Measurements from ENCODE around the gene PSMD13. TPM values are rescaled to one million over a fixed set of nuclear protein-coding genes. Genes with fewer than 3 reads are reported as not detected.
A peak's percentile ranks its signal among the peaks of the same experiment; 100 is the strongest.

Gene PSMD13
- total and polyA plus RNA-seq, 2 of the 13 experiments (the other 11 are each of a cell fraction or from before 2014, with no cell fraction given): 83.0 to 117 TPM

DNA sequence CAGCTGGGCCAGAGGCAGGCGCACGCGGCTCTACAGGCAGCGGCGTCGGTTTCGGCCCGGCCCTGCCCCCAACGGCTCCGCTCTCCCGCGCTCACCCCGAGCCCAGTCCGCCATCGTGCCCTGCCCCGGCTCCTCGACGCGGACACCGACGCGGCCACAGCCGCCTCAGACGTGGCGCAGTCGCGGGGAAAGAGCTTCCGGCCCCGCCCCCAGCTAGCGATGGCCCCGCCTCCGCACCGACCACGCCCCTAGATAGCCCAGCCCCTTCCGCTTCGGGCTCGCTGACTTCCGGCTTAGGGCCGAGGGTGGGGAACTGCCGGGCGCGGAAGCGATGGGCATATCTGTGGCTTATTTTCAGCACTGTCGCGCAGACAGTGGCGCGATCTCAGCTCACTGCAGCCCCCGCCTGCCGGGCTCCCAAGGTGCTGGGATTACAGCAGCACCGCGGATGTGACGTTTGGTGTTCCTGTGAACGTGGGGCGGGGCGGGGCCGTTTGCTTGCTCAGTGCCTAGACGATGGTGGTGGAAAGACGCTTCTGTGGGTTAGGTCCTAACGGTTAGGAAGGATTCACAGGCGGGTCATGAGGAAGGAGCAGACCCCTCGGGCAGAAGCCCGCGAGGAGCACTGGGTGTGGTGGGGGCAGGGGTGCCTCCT lies 29.4 kb upstream of the PSMD13 start, which contains the start of the genes BET1L and RIC8A (continued):
- TF ChIP-seq, protein P1, sequence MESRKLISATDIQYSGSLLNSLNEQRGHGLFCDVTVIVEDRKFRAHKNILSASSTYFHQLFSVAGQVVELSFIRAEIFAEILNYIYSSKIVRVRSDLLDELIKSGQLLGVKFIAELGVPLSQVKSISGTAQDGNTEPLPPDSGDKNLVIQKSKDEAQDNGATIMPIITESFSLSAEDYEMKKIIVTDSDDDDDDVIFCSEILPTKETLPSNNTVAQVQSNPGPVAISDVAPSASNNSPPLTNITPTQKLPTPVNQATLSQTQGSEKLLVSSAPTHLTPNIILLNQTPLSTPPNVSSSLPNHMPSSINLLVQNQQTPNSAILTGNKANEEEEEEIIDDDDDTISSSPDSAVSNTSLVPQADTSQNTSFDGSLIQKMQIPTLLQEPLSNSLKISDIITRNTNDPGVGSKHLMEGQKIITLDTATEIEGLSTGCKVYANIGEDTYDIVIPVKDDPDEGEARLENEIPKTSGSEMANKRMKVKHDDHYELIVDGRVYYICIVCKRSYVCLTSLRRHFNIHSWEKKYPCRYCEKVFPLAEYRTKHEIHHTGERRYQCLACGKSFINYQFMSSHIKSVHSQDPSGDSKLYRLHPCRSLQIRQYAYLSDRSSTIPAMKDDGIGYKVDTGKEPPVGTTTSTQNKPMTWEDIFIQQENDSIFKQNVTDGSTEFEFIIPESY (CRISPR knock-in tag; IDR thresholded peaks at IDR 0.05): no peak
- TF ChIP-seq TGIF2 (CRISPR knock-in tag; IDR thresholded peaks at IDR 0.05) (0 out of 2 replicates have a peak, but pooled peaks have one; percentile 37), REL (CRISPR knock-in tag; conservative IDR thresholded peaks at IDR 0.05) (no peak), AKNA (CRISPR knock-in tag; IDR thresholded peaks at IDR 0.05; ENCODE audit: borderline replicate concordance) (no peak), ZNF431 (CRISPR knock-in tag; IDR thresholded peaks at IDR 0.05; ENCODE audit: borderline replicate concordance, low read depth) (no peak), ZNF549 (CRISPR knock-in tag; IDR thresholded peaks at IDR 0.05) (no peak), SAP130 (CRISPR knock-in tag; IDR thresholded peaks at IDR 0.05; ENCODE audit: low read depth) (peak; percentile 96), ZNF292 (CRISPR knock-in tag; IDR thresholded peaks at IDR 0.05; ENCODE audit: borderline replicate concordance, low read depth) (no peak), NKX3-1 (CRISPR knock-in tag; IDR thresholded peaks at IDR 0.05) (peak; percentile 89), CBX2 (IDR thresholded peaks at IDR 0.05; ENCODE audit: low read depth, low read length) (no peak), CBX2 (CRISPR knock-in tag; IDR thresholded peaks at IDR 0.05; ENCODE audit: low read depth) (no peak), ZNF329 (CRISPR knock-in tag; IDR thresholded peaks at IDR 0.05; ENCODE audit: low read depth) (peak; percentile 84; the same call in 1 of the 2 replicates)
- TF ChIP-seq, protein P2, sequence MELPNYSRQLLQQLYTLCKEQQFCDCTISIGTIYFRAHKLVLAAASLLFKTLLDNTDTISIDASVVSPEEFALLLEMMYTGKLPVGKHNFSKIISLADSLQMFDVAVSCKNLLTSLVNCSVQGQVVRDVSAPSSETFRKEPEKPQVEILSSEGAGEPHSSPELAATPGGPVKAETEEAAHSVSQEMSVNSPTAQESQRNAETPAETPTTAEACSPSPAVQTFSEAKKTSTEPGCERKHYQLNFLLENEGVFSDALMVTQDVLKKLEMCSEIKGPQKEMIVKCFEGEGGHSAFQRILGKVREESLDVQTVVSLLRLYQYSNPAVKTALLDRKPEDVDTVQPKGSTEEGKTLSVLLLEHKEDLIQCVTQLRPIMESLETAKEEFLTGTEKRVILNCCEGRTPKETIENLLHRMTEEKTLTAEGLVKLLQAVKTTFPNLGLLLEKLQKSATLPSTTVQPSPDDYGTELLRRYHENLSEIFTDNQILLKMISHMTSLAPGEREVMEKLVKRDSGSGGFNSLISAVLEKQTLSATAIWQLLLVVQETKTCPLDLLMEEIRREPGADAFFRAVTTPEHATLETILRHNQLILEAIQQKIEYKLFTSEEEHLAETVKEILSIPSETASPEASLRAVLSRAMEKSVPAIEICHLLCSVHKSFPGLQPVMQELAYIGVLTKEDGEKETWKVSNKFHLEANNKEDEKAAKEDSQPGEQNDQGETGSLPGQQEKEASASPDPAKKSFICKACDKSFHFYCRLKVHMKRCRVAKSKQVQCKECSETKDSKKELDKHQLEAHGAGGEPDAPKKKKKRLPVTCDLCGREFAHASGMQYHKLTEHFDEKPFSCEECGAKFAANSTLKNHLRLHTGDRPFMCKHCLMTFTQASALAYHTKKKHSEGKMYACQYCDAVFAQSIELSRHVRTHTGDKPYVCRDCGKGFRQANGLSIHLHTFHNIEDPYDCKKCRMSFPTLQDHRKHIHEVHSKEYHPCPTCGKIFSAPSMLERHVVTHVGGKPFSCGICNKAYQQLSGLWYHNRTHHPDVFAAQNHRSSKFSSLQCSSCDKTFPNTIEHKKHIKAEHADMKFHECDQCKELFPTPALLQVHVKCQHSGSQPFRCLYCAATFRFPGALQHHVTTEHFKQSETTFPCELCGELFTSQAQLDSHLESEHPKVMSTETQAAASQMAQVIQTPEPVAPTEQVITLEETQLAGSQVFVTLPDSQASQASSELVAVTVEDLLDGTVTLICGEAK (IDR thresholded peaks at IDR 0.05): peak; percentile 63
- TF ChIP-seq, protein P2 (CRISPR knock-in tag; IDR thresholded peaks at IDR 0.05): peak; percentile 75; the same call in 1 of the 2 replicates

All from HepG2 (cell line).